Peyer's patch (tissue), 4 donors: ENCODE data around the gene RASGRF2.

Source experiments
- POLR2A ChIP-seq, 2 donors: fragments of 450-650 bp; IDR thresholded peaks; one replicate each; pipeline ENCODE4 v1.5.1; 2017; ENCODE audit warnings: antibody characterized with exemption in 2 of 2, mild to moderate bottlenecking in 2 of 2, moderate library complexity in 2 of 2
- TF ChIP-seq, protein P1 (sequence below), 6 experiments: fragments of 450-650 bp in 4 of 6; fragments of 200-600 bp in 2 of 6; sonication (generic) in 1 of 6; IDR thresholded peaks; one replicate each; pipeline ENCODE4 v1.5.1; 2017 to 2019; ENCODE audit warnings: antibody characterized with exemption in 6 of 6, mild to moderate bottlenecking in 3 of 6, moderate library complexity in 1 of 6

DNA sequence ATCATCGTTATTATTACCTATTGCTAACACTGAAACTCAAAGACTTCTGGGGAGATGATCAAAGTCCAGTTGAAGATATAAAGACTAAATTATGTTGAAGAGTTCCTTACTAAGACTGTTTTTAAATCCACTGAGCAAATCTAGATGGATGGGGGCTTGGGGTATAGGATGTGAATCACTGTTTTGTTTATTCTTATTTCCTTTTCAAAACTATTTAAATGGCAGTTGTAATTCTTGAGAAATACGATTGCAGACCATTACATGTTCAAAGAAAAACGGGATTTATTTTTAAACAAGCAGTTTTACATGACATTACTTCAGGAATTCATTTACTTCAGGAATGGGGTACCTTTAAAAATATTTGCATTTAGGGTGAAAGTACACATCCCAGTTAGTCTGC lies 4.3 kb downstream of the RASGRF2 start:
- TF ChIP-seq, protein P1, sequence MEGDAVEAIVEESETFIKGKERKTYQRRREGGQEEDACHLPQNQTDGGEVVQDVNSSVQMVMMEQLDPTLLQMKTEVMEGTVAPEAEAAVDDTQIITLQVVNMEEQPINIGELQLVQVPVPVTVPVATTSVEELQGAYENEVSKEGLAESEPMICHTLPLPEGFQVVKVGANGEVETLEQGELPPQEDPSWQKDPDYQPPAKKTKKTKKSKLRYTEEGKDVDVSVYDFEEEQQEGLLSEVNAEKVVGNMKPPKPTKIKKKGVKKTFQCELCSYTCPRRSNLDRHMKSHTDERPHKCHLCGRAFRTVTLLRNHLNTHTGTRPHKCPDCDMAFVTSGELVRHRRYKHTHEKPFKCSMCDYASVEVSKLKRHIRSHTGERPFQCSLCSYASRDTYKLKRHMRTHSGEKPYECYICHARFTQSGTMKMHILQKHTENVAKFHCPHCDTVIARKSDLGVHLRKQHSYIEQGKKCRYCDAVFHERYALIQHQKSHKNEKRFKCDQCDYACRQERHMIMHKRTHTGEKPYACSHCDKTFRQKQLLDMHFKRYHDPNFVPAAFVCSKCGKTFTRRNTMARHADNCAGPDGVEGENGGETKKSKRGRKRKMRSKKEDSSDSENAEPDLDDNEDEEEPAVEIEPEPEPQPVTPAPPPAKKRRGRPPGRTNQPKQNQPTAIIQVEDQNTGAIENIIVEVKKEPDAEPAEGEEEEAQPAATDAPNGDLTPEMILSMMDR (IDR thresholded peaks at IDR 0.05): no peak
- TF ChIP-seq POLR2A (IDR thresholded peaks at IDR 0.05): no peak
